HG03045 (cell line): ENCODE data around the gene GLDC.
"Not testable (repeated sequence)": the region's sequence is repeated elsewhere in the genome, so short reads cannot be mapped to it uniquely, and the experiment has no call there.

Experiments
- ATAC-seq: cut with Tn5 transposase; IDR thresholded peaks from one replicate; pipeline ENCODE4 v1.9.1; 2021; ENCODE audit warnings: mild to moderate bottlenecking, moderate library complexity; ENCODE audit not compliant: unreplicated experiment

The GLDC gene

GRCh38 chr9:6645355-6646292 is at the start of gene GLDC:
Gene GLDC, minus strand, starts transcription at chr9:6645729. Its CDS starts 230 bp downstream, at chr9:6645499.
- peak; percentile 93 for ATAC-seq

GRCh38 chr9:6692881-6693361 is 47.4 kb upstream of the GLDC start:
- no peak for ATAC-seq

DNA sequence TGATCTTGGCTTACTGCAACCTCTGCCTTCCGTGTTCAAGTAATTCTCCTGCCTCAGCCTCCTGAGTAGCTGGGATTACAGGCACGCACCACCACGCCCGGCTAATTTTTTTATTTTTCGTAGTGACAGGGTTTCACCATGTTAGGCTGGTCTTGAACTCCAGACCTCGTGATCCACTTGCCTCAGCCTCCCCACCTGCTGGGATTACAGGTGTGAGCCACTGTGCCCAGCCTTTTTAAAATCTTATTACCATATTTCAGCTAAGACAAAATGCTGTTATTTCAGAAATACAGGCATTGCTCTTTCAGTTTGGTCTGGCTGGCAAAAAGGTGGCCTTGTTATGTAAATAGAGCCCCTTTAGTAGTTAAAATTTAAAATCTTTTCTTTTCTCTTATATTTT is 46.9 kb upstream of the GLDC start:
- ATAC-seq, result no peak

- not testable (repeated sequence) for ATAC-seq
These were observed 45.1 kb upstream of the GLDC start for GRCh38 chr9:6690675-6691070.

DNA sequence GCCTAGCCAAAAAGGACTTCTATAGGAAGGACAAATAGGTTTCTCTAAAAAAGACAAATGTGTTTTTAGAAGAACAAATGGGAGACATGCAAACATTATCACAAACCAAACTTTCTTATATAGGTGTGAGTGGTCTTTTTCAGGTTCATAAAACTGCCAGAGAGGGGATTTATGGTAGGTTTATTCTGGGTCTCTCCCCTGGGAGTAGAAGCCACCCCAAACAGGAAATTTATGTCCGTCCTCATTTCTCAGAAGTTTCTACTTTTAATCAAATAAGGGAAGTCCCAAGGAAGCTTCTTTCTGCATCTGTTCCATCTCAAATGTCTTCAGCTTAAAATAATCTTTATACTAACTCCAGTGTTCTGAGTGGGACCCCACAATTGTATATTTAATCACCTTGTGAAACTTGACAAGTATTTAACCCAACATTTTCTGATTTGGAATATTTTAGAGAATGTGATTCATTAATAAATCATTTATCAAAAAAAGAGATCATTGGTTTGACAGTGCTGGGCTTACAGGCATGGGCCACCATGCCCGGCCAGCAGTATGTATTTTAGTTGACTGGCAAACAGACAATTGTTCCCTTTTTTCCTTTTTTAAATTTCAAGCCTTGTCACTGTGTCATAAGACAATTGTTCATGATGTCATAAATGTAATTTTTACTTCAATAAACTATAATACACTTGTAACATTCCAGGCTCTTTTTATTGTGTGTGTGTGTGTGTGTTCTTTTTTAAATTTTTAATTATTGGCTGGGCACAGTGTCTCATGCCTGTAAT is 44.6 kb upstream of the GLDC start:
- ATAC-seq, result no peak

DNA sequence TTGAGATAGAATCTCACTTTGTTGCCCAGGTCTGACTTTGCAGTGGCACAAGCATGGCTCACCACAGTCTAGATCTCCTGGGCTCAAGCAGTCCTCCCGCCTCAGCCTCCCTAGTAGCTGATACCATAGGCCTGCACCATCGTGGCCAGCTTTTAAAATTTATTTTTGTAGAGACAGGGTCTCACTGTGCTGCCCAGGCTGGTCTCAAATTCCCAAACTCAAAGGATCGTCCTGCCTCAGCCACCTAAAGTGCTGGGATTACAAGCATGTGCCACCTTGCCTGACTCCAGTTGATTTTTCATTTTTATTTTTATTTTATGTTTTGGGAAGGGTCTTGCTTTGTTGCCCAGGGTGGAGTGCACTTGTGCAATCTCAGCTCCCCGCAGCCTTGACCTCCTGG is 41.7 kb upstream of the GLDC start:
- no peak for ATAC-seq

GRCh38 chr9:6686396-6686795 is 40.9 kb upstream of the GLDC start:
- ATAC-seq, result no peak

- no peak for ATAC-seq
These were observed 36.5 kb upstream of the GLDC start for GRCh38 chr9:6681957-6682501.

- peak; percentile 75 for ATAC-seq
These were observed 35.8 kb upstream of the GLDC start for GRCh38 chr9:6681147-6681956.

- ATAC-seq, result peak; percentile 39
These were observed 35.2 kb upstream of the GLDC start for GRCh38 chr9:6680797-6681146.

DNA sequence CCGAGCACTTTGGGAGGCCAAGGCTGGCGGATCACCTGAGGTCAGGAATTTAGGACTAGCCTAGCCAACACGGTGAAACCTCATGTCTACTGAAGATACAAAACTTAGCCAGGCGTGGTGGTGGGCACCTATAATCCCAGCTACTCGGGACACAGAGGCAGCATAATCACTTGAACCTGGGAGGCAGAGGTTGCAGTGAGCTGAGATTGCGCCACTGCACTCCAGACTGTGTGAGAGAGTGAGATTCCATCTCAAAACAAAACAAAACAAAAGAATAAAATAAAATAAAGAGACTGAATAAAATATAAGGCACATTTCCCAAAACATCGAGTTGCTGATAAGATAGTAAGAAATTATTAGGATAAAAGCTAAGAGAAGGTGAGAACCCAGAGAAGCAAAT is 32.3 kb upstream of the GLDC start:
- ATAC-seq, result no peak

GRCh38 chr9:6676254-6676921 is 30.9 kb upstream of the GLDC start:
- no peak for ATAC-seq

DNA sequence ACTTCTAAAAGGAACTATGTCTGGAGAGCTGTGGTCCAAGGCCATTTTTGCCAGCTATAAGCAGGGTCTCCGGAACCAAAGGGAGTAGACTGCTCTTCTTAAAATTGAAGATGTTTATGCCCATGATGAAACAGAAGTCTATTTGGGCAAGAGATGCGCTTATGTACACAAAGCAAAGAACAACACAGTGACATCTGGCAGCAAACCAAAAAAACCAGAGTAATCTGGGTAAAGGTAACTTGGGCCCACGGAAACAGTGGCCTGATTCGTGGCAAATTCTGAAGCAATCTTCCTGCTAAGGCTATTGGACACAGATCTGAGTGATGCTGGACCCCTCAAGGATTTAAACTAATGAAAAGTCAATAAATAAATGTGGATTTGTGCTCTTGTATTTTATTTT is 29.7 kb upstream of the GLDC start:
- no peak for ATAC-seq

DNA sequence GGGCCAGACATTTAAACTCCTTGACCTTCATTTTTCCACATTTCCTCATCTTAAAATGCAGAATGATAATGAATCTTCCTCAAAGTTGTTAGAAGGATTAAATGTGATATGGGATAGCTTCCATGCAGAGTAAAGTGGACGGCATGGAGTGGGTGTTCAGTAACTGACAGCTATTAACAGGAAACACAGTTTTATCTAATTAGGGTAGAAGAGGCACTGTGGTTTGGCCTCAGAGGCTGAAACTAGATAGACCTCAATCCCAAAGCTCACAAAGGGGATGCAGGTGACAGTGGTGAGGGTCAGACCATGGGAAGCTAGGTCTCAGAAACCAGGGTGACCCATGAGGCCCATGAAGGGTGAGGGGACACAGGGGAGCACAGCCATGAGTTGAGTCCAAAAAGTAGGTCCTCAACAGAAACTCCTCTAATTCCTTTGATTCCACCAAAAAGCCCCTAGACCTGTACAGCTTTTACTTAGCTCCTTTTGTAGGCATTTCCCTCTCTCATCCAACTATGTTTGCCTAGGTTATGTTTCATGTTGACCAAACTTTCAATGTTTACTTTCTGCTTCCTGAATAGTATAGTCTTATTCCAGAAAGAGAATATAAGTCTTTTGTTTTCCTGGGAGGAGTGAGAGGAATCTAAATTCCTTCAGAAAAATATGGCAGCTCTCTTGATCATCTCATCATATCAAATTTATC is 27.9 kb upstream of the GLDC start:
- no peak for ATAC-seq

- no peak for ATAC-seq
These were observed 26.6 kb upstream of the GLDC start for GRCh38 chr9:6672118-6672517.

GRCh38 chr9:6671416-6671815 is 25.9 kb upstream of the GLDC start:
- ATAC-seq, result no peak

GRCh38 chr9:6669881-6670280 is 24.4 kb upstream of the GLDC start:
- no peak for ATAC-seq

GRCh38 chr9:6667633-6668280 is 22.2 kb upstream of the GLDC start:
- no peak for ATAC-seq

- ATAC-seq, result no peak
These were observed 21.6 kb upstream of the GLDC start for GRCh38 chr9:6667080-6667479.
